Measurements from ENCODE around the gene EYS.

GRCh38 chr6:64733433-64733832, 973.6 kb downstream of the EYS start:
- TF ChIP-seq POLR2A (IDR thresholded peaks at IDR 0.05) (no peak), CTCF (IDR thresholded peaks at IDR 0.05) (no peak)

Measured in gastroesophageal sphincter (tissue), 3 donors.